ENCODE results near the gene MTA3.
"Not testable (repeated sequence)": the region's sequence is repeated elsewhere in the genome, so short reads cannot be mapped to it uniquely, and the experiment has no call there.

The MTA3 gene

DNA sequence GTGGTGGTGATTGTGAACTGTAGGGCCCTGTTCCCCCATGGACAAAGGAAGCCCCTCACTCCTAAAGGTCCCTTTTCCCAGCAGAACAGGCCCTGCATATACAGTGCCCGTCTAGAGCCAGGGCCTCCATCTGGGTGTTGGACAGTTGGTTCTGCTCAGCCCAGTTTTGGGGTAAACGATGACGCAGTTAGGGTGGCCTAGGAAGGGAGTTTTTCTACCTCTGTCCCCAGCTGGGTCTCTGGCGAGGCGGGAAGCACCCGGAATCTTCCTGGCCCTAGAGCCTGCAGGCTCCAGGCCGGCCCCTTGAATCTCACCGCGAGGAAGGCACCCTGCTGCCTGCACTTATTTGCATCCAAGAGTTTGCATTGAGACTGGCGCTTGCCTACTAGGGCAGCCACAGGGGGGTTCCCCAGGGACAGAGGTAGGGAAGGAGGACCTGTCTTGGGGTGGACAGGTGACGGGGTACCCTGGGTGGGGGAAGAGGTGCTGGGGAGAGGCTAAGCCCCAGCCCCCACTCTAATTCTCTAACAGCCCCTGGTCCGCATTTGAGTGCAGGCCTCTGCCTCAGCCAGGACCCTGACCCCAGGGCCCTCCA, 529 bp upstream of the MTA3 start:
- no peak for DNase-seq

GRCh38 chr2:42569116-42569711, 782 bp downstream of the MTA3 start:
- DNase-seq: no peak

DNA sequence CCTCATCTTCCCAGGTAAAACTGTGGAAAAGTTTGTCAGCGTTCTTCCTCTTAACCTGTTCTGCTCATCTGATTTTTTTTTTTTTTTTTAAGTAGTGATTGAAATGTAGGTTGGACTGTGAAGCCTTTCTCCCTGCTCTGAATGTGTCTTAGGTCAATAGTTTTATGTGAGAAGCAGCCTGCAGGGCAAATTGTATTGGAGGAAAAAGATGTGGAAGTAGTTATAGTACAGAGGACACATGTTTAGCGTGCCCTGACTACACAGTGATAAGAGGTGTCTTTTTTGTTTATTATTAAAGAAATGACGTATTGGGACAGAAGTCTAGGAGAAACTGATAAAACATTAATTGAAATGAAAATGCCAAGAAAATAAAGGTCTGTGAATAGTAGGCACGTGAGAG, 1.5 kb downstream of the MTA3 start:
- no peak for DNase-seq

GRCh38 chr2:42572297-42573081, 4.1 kb downstream of the MTA3 start:
- no peak for DNase-seq

DNA sequence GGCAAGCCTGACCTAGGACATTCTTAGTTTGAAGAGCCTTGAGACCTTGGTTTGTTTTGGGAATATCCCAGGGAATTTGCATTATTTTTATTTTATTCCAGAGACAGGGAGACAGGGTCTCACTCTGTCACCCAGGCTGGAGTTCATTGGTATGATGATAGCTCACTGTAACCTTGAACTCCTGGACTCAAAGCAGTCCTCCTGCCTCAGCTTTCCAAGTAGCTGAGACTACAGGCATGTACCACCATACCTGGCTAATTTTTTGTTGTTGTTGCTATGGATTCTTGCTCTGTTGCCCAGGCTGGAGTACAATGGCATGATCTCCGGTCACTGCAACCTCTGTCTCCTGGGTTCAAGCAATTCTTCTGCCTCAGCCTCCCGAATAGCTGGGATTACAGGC, 4.8 kb downstream of the MTA3 start:
- no peak for DNase-seq

DNA sequence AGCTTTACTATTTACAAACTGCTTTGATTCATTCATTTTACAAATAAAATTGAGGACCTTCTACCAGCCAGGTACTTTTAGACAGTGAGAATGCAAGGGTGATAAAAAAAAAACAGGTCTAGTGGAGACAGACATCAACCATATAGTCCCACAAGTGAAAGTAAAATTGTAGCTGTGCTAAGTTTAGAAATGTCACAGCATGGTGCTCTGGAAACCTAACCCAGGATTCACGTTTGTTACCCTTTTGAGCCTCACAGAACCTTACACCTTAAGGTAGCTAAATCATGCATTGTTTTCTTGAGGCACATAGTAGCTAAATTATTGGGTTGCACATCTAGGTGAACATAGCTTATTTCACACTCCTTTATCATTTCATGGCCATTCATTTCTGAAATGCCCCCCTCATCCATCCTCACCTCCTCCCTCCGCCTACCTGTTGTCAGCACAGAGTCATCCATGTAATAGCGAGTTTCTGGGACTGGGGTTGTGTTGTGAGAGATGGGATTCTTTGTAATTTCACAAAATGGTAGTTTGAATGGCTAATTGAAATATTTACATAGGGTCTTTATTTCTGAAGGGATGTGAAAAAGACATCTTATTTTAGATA, 7.1 kb downstream of the MTA3 start:
- no peak for DNase-seq

GRCh38 chr2:42578621-42579020, 10.2 kb downstream of the MTA3 start:
- DNase-seq: no peak

- DNase-seq: no peak
These were observed 12.8 kb downstream of the MTA3 start for GRCh38 chr2:42581257-42581656.

DNA sequence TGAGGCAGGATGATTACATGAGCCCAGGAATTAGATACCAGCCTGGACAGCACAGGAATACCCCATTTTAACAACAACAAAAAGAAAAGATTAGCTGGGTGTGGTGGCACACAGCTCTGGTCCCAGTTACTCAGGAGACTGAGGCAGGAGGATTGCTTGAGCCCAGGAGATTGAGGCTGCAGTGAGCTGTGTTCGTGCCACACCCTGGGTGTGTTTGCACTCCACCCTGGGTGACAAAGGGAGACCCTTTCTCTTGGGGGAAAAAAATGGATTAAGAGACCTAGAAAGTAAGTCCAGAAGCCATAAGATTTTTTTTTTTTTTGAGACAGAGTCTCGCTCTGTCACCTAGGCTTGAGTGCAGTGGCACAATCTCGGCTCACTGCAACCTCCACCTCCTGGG, 16.2 kb downstream of the MTA3 start:
- DNase-seq: not testable (repeated sequence)

- no peak for DNase-seq
These were observed 17.3 kb downstream of the MTA3 start for GRCh38 chr2:42585779-42586178.

DNA sequence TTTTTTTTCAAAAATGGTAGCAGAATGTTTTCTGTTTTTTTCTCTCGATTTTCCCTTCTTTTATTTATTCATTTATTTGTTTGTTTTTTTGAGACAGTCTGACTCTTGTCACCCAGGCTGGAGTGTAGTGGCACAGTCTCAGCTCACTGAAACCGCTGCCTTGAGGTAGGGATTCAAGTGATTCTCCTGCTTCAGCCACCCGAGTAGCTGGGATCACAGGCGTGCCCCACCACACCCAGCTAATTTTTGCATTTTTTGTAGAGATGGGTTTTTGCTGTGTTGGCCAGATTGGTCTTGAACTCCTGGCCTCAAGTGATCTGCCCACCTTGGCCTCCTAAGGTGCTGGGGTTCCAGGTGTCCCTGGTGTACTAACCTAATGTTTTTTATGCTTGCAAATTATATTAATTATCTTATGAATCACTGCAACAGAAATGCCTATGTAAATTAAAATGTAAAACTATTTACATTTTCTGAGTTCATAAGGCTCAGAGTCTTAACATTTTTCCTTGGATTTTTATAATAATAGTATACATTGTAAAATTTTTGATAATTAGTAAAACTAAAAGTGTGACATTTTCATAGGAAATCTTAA, 19.2 kb downstream of the MTA3 start:
- DNase-seq: no peak

DNA sequence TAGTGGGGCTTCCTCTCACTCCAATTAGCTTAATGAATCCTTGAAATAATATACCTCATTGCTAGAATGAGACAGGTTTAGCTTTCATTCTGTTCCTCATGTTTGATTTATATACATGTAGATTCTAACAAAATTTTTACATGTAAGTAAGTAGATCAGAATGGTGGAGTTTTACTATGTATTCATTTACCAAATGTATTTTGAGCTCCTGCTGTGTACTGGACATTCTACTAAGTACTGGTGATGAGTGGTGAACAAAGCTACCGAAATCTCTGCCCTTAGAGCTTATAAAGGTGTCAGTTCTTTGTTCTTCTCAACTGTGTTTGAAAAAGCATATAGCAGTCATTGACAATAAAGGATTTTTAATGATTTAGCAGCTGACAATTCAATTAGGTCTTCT, 19.7 kb downstream of the MTA3 start:
- DNase-seq: no peak

GRCh38 chr2:42590176-42590575, 21.7 kb downstream of the MTA3 start:
- DNase-seq: no peak

GRCh38 chr2:42593282-42593681, 24.9 kb downstream of the MTA3 start:
- DNase-seq: no peak

GRCh38 chr2:42598656-42599055, 30.2 kb downstream of the MTA3 start:
- DNase-seq: no peak

DNA sequence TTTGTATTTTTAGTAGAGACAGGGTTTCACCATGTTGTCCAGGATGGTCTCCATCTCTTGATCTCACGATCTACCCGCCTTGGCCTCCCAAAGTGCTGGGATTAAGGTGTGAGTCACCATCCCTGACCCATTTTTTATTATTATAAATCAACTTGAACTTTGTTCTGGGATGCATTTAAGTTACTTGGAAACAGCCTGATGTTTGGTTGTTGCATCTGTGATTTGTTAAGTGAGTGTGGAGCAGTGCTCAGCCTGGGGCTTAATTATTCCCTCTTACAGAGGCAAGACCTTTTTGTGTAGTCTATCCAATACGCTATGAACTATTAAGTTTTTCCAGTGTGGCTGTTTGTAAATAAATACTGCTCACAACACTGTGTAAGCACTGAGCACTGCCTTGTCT, 32.6 kb downstream of the MTA3 start:
- no peak for DNase-seq

GRCh38 chr2:42602218-42602875, 33.9 kb downstream of the MTA3 start:
- no peak for DNase-seq

GRCh38 chr2:42602876-42603219, 34.4 kb downstream of the MTA3 start:
- DNase-seq: no peak

DNA sequence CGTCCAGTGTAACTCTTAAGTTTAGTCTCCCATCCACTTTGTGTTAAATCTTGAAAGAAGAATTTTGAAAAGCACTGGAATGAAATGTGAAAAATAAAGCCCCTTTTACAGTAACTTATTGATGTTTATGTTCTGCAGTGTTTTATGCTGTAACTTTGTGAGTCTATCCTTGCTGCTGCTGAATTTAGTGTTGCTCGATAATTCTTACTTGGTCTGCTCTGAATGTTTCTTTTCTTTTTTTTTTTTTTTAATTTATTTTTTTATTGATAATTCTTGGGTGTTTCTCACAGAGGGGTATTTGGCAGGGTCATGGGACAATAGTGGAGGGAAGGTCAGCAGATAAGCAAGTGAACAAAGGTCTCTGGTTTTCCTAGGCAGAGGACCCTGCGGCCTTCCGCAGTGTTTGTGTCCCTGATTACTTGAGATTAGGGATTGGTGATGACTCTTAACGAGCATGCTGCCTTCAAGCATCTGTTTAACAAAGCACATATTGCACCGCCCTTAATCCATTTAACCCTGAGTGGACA, 36.0 kb downstream of the MTA3 start:
- not testable (repeated sequence) for DNase-seq

DNA sequence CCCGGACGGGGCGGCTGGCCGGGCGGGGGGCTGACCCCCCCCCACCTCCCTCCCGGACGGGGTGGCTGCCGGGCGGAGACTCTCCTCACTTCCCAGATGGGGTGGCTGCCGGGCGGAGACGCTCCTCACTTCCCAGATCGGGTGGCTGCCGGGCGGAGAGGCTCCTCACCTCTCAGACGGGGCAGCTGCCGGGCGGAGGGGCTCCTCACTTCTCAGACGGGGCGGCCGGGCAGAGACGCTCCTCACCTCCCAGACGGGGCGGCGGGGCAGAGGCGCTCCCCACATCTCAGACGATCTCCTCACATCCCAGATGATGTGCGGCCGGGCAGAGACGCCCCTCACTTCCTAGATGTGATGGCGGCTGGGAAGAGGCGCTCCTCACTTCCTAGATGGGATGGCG, 37.7 kb downstream of the MTA3 start:
- DNase-seq: not testable (repeated sequence)

- no peak for DNase-seq
These were observed 38.7 kb downstream of the MTA3 start for GRCh38 chr2:42607101-42607637.

GRCh38 chr2:42613281-42614064, 45.0 kb downstream of the MTA3 start:
- DNase-seq: no peak
